NCI-H748 (cell line): ENCODE results near the gene ANKRD36.
"Not testable (repeated sequence)": the region's sequence is repeated elsewhere in the genome, so short reads cannot be mapped to it uniquely, and the experiment has no call there.

ENCODE experiments used
- DNase-seq: peaks from one replicate; lab custom pipeline; 2025; ENCODE audit not compliant: unreplicated experiment; lab: John Stamatoyannopoulos, UW

Gene ANKRD36

GRCh38 chr2:97113050-97113881, at the start of gene ANKRD36:
TSS of gene ANKRD36 (plus strand) at chr2:97113153. CDS start at chr2:97113740, 587 bp downstream.
- DNase-seq = not testable (repeated sequence)

GRCh38 chr2:97066030-97066429, 46.9 kb upstream of the ANKRD36 start:
- not testable (repeated sequence) for DNase-seq

GRCh38 chr2:97067279-97068004, 45.5 kb upstream of the ANKRD36 start:
- no peak for DNase-seq

- no peak for DNase-seq
These were observed 44.9 kb upstream of the ANKRD36 start for GRCh38 chr2:97068074-97068473.

DNA sequence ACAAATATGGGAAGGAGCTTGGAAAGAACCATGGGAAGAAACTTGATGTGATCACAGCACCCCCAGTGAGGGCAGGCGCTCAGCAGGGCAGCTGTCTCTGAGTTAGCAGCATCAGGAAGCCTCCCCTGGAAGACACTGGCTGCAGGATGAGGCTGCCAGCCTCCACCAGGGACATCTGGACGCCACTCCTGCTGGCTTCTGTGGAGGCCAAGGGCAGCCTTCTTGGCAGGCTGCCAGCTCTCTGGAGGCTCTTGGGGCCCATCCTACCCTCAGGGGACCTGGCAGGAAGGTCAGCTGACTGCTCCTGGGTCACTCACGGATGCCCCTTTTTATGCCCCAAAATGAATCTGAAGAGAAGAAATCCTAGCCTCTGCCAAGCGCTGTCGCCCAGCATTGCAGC, 44.2 kb upstream of the ANKRD36 start:
- DNase-seq = not testable (repeated sequence)

GRCh38 chr2:97070915-97071314, 42.0 kb upstream of the ANKRD36 start:
- DNase-seq = not testable (repeated sequence)

DNA sequence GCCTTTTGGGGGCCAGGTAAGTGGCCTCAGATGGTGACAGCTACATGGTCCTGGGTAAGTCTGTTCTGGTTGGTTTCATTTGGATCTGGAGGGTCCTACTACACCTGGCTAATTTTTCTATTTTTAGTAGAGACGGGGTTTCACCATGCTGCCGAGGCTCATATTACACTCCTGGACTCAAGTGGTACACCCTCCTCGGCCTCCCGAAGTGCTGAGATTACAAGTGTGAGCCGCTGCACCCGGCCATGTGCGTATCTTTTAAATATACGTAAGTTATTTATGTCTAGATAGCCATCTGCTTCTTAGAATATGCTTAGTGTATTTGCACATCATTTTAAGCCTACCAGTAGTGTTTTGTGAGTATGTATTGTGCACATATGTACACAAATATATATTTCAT, 35.7 kb upstream of the ANKRD36 start:
- DNase-seq = not testable (repeated sequence)

- DNase-seq = not testable (repeated sequence)
These were observed 32.1 kb upstream of the ANKRD36 start for GRCh38 chr2:97080855-97081254.

DNA sequence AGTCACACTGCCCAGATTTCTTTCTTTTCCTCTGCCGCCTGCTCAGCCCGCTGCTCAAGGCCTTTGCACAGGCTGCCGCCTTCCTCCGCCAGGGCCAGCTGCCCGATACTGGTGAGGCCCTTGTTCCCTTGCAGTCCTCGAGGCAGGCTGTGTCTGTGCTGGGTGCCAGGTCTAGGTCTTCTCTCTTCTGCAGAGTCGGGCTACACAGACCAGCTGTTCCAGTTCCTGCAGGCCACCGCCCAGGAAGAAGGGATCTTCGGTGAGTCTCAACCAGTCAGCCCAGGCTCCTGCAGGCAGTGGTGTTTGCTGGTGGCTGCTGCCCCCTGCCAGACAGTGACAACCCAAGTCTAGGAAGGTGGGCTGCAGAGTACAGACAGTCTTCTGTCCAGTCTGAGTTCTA, 30.7 kb upstream of the ANKRD36 start:
- not testable (repeated sequence) for DNase-seq

- not testable (repeated sequence) for DNase-seq
These were observed 29.4 kb upstream of the ANKRD36 start for GRCh38 chr2:97083516-97083915.

- DNase-seq = not testable (repeated sequence)
These were observed 27.9 kb upstream of the ANKRD36 start for GRCh38 chr2:97085093-97085492.

DNA sequence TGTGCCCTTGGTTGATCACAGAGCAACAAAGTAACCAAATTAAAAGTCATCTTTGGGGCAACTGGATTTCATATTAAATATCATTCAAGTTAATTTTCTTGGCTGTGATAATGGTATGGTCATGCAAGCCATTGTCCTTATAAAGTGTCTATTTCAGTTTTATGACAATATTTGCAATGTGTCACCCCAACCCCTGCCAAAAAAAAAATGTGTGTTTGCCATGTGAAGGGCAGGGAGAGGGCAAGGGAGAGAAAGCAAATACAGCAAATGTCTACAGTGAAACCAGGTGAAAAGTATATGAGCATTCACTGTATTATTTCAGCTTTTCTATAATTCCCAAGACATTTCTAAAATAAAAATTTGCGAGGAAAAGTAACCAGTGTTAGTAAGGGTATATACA, 24.2 kb upstream of the ANKRD36 start:
- DNase-seq = not testable (repeated sequence)

DNA sequence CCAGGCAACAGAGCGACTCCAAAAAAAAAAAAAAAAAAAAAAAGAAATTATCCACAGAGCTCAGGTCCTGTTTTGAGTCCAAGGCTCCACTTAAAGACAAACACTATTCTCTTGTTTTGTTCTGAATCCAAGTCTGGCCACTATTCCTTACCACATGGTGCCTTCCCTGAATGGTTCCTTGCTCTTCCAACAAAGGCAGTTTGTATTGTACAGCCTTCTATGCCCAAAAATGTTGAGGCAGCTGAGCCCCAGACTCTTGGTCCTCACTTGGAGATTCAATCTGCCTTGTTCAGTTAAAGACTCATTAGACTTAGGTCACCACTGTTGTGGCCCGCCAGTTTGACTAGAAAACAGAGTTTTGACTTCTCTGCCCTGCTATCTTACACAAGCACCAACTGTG, 20.0 kb upstream of the ANKRD36 start:
- DNase-seq = not testable (repeated sequence)

DNA sequence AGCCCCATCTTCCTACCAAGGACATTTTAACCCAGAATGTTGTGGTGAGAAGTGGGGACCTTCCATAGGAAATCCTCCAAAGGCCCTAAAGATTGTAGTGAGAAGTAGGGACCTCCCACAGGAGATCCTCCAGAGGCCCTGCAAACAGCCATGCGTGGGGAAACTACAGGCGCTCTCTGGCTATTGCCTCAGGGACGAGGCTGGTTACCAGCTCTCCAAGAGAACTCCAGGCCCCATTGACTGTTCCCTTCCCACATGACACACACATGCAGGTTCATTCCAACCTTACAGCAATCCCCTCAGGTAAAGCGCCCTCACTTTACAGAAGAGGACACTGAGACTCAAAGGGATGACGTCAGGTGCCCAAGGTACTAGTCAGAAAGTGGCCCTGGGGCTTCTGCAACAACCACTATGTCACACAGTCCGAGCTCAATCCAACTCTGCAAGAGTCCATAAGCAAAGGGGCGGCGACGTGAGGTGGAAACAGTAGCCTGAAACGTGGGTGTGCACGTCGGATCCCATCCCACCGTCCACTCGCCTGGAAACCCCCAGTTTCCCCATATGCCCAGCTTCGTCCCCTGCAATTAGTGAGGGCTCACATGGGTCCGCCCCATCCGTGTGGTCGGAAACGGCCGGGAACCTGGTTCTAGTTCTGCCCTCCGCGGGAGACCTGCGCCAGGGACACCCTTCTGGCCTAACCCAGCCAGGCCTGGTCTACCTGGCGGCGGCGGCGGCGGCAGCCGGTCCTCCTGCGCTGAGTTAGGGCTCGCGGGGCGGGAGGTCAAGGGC, 18.8 kb upstream of the ANKRD36 start:
- DNase-seq = not testable (repeated sequence)

- DNase-seq = peak; percentile 50
These were observed 18.0 kb upstream of the ANKRD36 start, which contains the start of gene FAHD2B for GRCh38 chr2:97094772-97095611. TSS of gene FAHD2B (minus strand) at chr2:97094882. CDS start at chr2:97091706, 3,176 bp downstream.

GRCh38 chr2:97095661-97096060, 17.3 kb upstream of the ANKRD36 start:
- DNase-seq = no peak

- not testable (repeated sequence) for DNase-seq
These were observed 14.1 kb upstream of the ANKRD36 start for GRCh38 chr2:97098786-97099372.

DNA sequence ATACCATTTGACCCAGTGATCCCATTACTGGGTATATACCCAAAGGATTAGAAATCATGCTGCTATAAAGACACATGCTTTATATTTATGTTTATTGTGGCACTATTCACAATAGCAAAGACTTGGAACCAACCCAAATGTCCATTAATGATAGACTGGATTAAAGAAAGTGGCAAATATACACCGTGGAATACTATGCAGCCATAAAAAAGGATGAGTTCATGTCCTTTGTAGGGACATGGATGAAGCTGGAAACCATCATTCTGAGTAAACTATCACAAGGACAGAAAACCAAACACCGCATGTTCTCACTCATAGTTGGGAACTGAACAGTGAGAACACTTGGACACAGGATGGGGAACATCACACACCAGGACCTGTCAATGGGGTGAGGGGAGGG, 6.1 kb upstream of the ANKRD36 start:
- DNase-seq = not testable (repeated sequence)

DNA sequence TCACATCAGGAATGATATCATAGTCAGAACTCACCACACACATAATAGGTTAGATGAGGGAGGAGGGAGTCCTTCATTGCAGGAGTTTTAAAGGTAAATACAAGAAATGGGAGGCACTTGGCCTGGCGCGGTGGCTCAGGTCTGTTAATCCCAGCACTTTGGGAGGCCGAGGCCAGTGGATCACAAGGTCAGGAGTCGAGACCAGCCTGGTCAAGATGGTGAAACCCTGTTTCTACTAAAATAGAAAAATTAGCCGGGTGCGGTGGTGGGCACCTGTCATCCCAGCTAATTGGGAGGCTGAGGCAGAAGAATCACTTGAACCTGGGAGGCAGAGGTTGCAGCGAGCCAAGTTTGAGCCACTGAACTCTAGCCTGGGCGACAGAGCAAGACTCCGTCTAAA, 1.7 kb upstream of the ANKRD36 start:
- not testable (repeated sequence) for DNase-seq
